GM15510 (cell line): ENCODE data around the gene CPNE1.

Source experiments
- POLR2A ChIP-seq: IDR thresholded peaks from 3 replicates; pipeline ENCODE4 v1.6.1; 2011; ENCODE audit warnings: borderline replicate concordance; ENCODE audit not compliant: insufficient read length; ENCODE audit errors: extremely low read depth

CPNE1 gene

DNA sequence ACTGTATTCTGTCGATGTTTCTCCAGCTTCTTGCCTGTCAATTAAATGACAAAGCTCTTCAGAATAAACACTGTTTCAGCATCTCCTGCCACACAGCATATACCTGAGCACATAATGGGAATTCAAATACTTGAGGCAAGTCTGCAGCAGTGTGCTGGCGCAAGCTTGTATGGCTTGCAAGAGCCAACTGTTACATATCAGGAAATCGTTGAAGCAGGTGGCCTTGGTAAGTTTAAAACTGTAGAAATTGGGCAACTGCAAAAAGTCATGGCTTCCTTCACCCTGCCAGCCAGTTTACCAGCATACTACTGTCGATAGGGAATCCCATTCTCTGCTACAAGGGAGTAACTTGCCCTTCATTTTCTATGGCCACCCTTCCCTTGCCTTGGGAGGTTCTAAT lies 23.0 kb downstream of the CPNE1 start:
- TF ChIP-seq POLR2A: no peak

DNA sequence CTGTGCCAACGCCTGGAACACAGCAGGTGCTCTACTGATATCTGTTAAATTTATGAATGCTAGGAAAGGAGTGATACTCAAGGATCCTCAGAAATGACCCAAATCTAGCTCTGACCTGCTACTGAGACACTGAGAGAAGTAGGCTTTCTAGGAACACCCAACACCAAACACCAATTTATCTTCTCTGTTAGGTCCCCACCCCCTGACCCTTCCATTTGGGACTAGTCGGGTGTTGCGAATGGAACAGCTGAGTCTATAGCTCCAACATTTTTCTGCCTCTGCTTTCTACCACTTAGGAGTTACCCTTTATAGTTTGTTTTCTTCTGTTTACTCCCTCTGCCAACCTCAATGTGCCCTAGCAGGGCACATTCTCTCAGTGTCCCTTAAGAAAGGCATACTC lies 24.0 kb downstream of the CPNE1 start:
- no peak for TF ChIP-seq POLR2A

DNA sequence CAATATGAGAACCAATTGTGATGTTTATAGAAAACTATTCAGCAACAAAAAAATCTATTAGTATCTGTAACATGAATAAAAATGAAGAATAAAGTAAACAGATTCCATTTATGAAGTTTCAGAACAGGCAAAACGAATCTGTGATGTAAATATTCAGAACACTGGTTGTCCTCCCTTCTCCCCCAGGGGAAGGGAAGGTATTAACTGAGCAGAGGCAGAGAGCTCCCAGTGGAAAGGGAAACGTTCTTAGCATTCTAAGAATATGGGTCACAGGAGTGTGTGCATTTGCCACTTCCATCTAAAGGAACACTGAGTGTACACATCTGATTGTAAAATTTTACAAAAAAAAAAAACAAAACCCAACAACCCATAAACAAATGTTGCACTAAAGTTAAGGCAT lies 25.9 kb downstream of the CPNE1 start:
- TF ChIP-seq POLR2A: no peak

DNA sequence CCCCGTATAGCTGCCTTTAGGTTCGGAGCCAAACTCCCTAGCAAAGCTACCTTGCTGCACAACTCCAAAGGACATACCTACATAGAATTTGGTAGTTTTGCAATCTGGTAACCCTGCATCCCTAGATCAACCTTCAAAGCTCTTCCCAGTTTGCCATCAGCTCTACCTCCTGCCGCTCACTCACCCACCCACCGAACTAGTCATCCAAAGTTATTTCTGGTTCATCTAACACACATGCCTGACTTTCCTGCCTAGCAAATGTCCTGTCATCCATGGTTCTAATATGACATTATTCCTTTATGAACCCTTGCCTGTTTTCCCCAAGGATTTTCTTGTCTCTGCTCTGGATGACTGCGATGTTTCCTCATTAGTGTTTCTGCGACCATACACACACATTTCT lies 27.4 kb downstream of the CPNE1 start:
- no peak for TF ChIP-seq POLR2A

DNA sequence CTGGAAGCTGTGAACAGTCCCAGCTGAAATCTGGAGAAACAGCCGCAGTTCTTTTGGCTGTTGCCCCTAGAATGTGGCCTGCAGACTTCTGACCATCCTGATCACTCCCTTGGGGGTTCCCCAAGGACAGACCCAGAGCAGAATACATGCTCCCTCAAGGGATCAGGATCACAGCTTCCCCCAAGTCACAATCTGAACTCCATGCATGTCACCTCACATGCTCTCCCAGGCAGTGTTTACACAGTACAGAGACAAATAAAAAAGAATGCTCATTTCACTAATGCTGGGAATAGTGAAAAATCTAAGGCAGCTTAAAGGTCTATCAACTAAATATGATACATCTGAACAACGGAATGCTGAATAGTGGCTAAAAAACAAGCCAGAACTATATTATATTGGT lies 28.6 kb downstream of the CPNE1 start:
- TF ChIP-seq POLR2A: no peak

DNA sequence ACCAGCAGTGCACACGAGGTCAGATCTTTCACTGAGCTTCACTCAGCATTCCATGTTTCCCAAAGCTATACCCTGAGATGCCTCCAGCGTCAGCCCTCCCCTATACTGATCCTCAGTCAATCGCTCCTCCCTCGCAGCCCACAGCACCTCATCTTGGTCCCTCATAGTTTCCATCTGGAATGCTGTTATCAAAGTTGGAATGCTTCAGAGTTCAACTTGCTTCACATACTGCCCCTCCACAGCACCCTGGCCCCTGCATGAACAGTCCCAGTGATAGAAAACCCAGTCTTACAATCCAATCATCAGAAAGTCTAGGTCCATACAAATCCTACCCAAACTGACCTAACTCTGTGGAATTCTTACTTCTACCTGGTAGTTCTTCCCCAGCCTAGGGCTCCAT lies 29.0 kb downstream of the CPNE1 start:
- TF ChIP-seq POLR2A: no peak

DNA sequence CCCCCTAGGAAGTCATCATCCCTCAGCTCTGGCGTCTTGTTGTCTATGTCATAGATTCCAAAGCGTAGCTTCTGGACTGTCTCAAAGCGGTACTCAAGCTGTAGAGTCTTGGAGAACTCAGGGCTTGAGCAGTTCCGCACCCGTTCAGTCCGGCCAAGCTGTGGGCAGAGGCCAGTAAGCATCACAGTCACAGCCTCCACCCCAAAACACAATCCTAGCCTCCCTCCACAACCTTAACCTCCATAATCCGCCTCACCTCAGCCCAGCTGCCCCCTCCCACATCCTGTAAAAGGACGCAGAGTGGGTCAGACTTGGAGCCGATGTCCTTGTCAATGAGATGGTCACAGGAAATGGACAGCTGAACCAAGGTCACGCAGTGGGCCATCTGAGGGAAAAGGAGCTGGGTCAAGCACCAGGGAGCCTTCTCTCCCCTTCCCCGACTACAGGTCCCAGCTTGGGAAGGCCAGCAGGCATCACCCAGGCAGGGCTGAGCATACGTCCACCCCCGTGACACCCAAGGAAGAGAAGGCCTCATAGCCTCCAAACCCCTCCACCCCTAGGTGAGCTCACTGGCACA lies 32.1 kb downstream of the CPNE1 start:
- TF ChIP-seq POLR2A: no peak

DNA sequence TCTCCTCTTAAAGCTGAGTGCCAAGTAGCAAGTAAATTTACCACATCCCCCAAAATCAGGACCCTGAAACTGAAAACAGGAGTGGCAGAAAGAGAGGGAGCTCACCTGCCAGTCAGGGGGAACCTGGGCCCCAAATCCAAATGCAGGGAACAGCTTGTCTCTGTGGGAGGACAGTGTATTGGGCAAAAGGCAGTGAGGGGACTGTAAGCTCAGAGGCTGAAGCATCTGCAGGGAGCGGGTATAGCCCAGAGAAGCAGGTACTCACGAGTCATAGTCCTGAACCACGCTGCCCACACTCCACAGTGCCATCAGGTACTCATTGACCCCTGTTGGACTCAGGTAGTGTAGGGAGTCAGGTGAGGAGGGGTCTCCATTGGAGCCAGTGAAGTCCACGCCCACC lies 34.1 kb downstream of the CPNE1 start:
- TF ChIP-seq POLR2A: no peak

DNA sequence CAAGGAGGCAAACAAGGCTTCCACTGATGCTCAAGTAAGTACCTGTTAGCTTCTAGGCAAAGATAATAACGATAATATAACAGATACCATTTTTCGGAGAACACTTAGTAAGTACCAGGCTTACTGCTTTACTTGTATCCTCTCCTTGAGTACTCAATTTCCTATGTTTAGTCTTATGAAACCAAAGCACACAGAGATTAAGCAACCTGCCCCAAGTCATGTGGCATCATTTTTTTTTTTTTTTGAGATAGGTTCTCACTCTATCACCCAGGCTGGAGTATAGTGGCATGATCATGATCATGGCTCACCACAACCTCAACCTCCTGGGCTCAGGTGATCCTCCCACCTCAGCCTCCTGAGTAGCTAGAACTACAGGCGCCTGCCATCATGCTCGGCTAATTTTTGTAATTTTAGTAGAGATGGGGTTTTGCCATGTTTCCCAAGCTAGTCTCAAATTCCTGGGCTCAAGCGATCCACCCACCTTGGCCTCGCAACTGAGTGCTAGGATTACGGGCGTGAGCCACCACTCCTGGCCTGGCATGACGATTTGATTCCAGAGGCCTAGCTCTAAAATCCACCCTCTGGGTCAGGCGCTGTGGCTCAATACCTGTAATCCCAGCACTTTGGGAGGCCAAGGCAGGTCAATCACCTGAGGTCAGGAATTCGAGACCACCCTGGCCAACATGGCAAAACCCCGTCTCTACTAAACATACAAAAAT lies 35.1 kb downstream of the CPNE1 start:
- no peak for TF ChIP-seq POLR2A

DNA sequence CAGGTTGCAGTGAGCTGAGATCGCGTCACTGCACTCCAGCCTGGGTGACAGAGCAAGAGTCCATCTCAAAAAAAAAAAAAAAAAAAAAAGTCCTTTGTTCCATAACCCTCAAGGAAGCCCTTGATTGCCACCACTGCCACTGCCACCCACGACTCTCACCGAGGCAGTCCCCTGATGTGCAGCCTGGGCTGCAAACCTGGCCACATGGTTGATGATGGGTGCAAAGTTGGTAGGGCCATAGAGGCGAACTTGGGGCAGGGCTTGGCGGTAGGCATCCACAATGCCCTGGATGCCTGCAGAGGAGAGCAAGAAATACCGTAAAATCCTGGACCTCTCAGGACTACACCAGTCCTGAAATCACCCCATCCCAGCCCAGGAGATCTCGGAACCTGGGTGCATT lies 37.6 kb downstream of the CPNE1 start:
- no peak for TF ChIP-seq POLR2A

DNA sequence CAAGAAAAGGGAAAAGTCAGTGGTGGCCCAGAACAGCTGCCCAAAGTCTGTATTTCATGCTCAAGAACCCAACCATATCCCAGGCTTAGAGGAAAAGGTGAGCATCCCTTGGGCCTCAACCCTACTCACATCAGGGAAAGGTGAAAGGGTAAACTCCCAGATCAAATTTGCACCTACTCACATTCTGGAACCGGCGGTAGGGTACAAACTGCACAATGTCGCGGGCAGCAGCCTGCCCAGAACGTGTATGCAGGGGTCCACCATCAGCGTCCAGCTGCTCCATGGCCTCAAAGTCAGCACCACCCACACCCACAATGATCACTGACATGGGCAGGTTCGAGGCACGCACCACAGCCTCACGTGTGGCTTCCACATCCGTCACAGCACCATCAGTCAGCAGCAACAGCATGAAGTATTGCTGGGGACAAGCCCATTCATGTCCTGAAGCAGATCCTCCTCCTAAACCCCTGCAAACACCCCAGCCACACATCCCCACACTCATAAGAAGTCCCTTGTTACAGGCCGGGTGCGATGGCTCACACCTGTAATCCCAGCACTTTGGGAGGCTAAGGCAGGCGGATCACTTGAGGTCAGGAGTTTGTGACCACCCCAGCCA lies 38.2 kb downstream of the CPNE1 start:
- TF ChIP-seq POLR2A: no peak

DNA sequence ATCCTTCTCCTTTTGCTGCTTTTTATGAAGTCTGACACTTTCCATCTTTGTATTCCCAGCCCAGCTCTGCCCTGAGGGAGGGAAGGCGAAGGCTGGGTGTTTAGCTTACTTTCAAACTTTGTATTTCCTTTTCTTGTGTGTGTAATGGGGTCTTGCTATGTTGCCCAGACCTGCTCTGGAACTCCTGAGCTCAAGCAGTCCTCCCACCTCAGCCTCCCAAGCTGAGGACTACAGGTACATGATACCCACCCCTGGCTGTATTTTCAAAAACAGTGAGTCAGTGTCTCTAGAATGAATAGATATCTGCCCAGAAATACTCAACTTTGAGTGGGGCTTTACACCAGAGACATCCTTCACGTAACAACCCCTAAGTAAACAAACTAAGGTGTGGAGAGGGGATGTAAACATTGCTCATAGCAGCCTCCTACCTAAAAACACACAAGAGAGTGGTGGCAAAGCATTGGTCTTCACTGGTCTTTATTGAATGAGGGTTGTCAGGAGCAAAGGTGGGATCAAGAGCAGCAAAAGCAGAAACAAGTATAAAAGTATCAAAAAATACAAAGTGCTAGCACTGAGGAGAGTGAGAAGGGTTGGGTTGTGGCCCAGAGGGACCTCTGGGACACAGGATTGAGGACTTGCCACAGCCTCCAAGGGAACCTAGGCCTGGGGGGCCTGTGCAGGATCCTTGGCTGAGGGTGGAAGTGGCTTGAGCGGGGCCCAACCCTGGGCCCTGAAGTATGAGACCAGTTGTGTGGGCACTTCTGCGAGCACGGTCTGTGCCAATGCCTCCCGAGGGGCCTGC lies 38.9 kb downstream of the CPNE1 start:
- TF ChIP-seq POLR2A: no peak

DNA sequence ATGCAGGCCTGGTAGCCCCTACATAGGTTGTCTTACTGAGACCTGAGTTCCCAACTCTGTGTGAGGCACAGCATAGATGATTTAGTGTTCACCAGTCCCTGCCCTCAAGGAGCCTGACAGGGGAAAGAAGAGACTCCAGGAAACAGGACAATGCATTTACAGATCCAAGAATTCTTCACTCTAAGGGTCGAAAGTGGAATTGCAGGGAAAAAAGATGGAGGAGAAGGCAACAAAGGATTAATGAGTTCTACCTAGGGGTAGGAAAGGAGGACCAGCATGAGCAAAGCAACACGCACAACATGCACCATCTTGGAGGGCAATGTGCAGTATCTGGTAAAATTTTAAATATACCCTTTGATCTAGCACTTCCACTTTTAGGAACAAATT lies 43.1 kb downstream of the CPNE1 start:
- no peak for TF ChIP-seq POLR2A

DNA sequence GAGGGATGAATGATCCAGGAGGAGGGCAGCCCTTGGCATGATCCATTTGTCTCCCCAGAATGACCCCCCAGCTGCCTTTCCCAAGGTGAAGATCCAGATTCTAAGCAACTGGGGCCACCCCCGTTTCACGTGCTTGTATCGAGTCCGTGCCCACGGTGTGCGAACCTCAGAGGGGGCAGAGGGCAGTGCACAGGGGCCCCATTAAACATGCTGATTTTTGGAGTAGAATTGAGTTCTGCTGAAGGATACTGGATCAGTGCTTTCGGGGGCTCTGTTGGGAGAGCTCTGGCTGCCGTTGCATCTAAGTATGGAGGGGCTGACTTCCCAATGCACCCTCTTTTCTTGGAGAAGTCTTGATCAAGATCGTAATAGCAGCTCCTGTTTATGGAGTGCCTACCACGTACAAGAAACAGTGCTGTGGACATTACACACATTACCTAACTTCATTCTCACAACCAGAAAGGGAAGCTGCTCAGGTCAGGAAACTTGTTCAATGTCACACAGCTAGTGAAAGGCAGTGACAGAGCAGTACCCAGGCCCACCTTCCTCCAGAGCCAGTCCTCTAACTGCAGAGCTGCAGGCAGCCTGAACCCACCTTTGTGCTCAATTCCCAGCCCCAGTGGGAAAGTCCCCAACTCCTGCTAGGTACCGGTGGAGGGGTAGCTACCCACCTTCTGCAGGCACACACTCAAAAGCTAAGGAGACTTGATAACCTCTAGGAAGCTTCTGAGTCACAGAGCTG lies 43.7 kb downstream of the CPNE1 start:
- TF ChIP-seq POLR2A: no peak
